Testis (tissue), 3 donors: ENCODE results near the gene POLK. TPM values are rescaled to one million over a fixed set of nuclear protein-coding genes. Genes with fewer than 3 reads are reported as not detected.

Experiments
- DNase-seq: peaks from one replicate; pipeline ENCODE4 v3.0.0-alpha.2; 2019
- H3K27ac ChIP-seq, 2 donors: fragments of 200-600 bp; sonication (generic); one replicate each; pipeline ENCODE4 v1.5.1; 2019
- H3K27me3 ChIP-seq: fragments of 200-600 bp; sonication (generic); one replicate; pipeline ENCODE4 v1.5.1; 2019
- H3K36me3 ChIP-seq: fragments of 200-600 bp; sonication (generic); one replicate; pipeline ENCODE4 v1.5.1; 2017; ENCODE audit warnings: low read depth; ENCODE audit errors: missing control alignments
- H3K4me1 ChIP-seq: fragments of 200-600 bp; sonication (generic); one replicate; pipeline ENCODE4 v1.5.1; 2019
- H3K4me3 ChIP-seq, 2 donors: fragments of 200-600 bp; sonication (generic); one replicate each; pipeline ENCODE4 v1.5.1; 2017 to 2019
- H3K9me3 ChIP-seq: fragments of 200-600 bp; sonication (generic); one replicate; pipeline ENCODE4 v1.5.1; 2017
- CTCF ChIP-seq, 3 experiments: fragments of 450-650 bp in 2 of 3; fragments of 200-600 bp in 1 of 3; sonication (generic) in 1 of 3; IDR thresholded peaks; one replicate each; pipeline ENCODE4 v1.5.1; 2016 to 2019; ENCODE audit warnings: antibody characterized with exemption in 3 of 3, mild to moderate bottlenecking in 2 of 3, moderate library complexity in 1 of 3
- POLR2A ChIP-seq: fragments of 450-650 bp; IDR thresholded peaks from one replicate; pipeline ENCODE4 v1.6.1; 2017; ENCODE audit warnings: antibody characterized with exemption, mild to moderate bottlenecking, moderate library complexity
- WGBS, 2 donors: methylation state at CpG; one replicate each; pipeline ENCODE4 v1.1.5; 2018; 5-methylcytosine and 5-hydroxymethylcytosine counted together
- intact Hi-C: fragments of 100-400 bp; cut with DNase I; formaldehyde crosslinking; loops from one replicate; pipeline ENCODE4 v1.15.1; 2023; ENCODE audit warnings: low total_unique reads
- polyA plus RNA-seq: library from polyadenylated mRNA; stranded (reverse); fragments of 350-450 nt; fragmentation: Illumina TruSeq; extraction: RNeasy Lipid Tissue Mini Kit (QIAGEN cat#74804); gene quantifications from one replicate; pipeline ENCODE4 v1.2.3, GENCODE V29; 2014; ENCODE audit warnings: low read depth, low replicate concordance; ENCODE audit not compliant: insufficient read depth
- small RNA-seq, 2 donors: library from RNA; depleted of rRNA; stranded (forward); fragments of <200 nt; gene quantifications; one replicate each; pipeline ENCODE3, GENCODE V24; 2016
- total RNA-seq, 2 donors: library from RNA; depleted of rRNA; stranded (reverse); fragments of >200 nt; gene quantifications; one replicate each; pipeline ENCODE4 v1.2.3, GENCODE V29; 2016

POLK gene
- total and polyA plus RNA-seq, 3 donors from 2014 or later, result 23.3 to 56.7 (median 41.0) TPM

- Histone ChIP-seq H3K4me1 (no peaks in the 10 kb centered on the region), H3K27ac (no peak overlapping the region), H3K4me3 (no peak overlapping the region), H3K36me3 (no peaks in the 10 kb centered on the region), H3K9me3 (no peaks in the 10 kb centered on the region), H3K27me3 (no peaks in the 10 kb centered on the region)
- no peak for DNase-seq
- intact Hi-C loops, result no loop called here
- 79 to 85% methylated on average over 2 of the region's 2 CpGs for WGBS, 2 donors
- TF ChIP-seq POLR2A (no peak), CTCF (IDR thresholded peaks at IDR 0.05) (no peak)
Measured at GRCh38 chr5:75648712-75649111, 137.0 kb downstream of the POLK start.

Small RNA genes within 50 kb of the gene (small RNA-seq; reads per million reads assigned to genes)
- 0 reads per million in 2 donors for gene RNU7-175P

Other genes starting within 250 kb of the POLK start
- gene HMGCR, start 174.7 kb upstream of the POLK start, total RNA-seq, result 10 to 100 TPM; 33.6 to 44.8 TPM
- 49.8 TPM for gene HMGCR, start 174.7 kb upstream of the POLK start, polyA plus RNA-seq
- 10 to 100 TPM; 45.0 to 61.3 TPM for gene CERT1, start 262 bp upstream of the POLK start, total RNA-seq
- 51.3 TPM for gene CERT1, start 262 bp upstream of the POLK start, polyA plus RNA-seq
- gene ANKDD1B, start 99.6 kb downstream of the POLK start, total RNA-seq, result 1 to 10 TPM; 1.3 to 8.1 TPM
- 1.2 TPM for gene ANKDD1B, start 99.6 kb downstream of the POLK start, polyA plus RNA-seq
- 10 to 100 TPM; 30.8 to 34.9 TPM for gene POC5, start 205.5 kb downstream of the POLK start, total RNA-seq
- gene POC5, start 205.5 kb downstream of the POLK start, polyA plus RNA-seq, result 30.2 TPM